Retina (tissue), 1 donor: Measurements from ENCODE around the gene ESPN.
"Not testable (repeated sequence)": the region's sequence is repeated elsewhere in the genome, so short reads cannot be mapped to it uniquely, and the experiment has no call there.

Source experiments
- DNase-seq: peaks from one replicate; pipeline ENCODE4 v3.0.0-alpha.2; 2016

Gene ESPN

GRCh38 chr1:6448749-6449631, 24.4 kb downstream of the ESPN start:
- peak; percentile 54 for DNase-seq

DNA sequence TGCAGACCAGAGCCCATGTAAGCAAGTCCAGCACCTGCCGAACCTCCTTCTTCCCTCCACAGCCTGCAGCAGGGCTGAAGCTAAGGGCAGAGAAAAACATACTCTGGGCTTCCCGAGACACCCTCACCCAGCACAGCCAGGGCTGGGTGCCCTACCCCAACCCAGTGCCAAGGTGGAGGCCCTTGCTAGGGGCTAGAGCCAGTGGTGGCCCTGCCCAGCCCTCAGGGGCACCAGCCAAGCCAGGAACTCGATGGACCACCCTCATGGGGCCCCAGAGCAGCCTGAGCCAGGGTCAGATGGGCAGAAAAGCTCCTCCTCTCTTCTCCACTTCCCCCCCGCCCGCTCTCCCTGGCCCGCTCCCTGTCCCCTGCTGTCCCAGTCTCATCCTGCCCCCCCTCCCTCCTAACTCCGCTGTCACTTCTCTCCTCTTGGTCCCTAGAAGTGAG, 25.5 kb downstream of the ESPN start:
- DNase-seq, result peak; percentile 53

GRCh38 chr1:6450486-6450885, 25.9 kb downstream of the ESPN start:
- not testable (repeated sequence) for DNase-seq

GRCh38 chr1:6450943-6451373, 26.4 kb downstream of the ESPN start:
- DNase-seq, result no peak

- DNase-seq, result peak; percentile 77
Observed at GRCh38 chr1:6453895-6454855, 29.6 kb downstream of the ESPN start.

DNA sequence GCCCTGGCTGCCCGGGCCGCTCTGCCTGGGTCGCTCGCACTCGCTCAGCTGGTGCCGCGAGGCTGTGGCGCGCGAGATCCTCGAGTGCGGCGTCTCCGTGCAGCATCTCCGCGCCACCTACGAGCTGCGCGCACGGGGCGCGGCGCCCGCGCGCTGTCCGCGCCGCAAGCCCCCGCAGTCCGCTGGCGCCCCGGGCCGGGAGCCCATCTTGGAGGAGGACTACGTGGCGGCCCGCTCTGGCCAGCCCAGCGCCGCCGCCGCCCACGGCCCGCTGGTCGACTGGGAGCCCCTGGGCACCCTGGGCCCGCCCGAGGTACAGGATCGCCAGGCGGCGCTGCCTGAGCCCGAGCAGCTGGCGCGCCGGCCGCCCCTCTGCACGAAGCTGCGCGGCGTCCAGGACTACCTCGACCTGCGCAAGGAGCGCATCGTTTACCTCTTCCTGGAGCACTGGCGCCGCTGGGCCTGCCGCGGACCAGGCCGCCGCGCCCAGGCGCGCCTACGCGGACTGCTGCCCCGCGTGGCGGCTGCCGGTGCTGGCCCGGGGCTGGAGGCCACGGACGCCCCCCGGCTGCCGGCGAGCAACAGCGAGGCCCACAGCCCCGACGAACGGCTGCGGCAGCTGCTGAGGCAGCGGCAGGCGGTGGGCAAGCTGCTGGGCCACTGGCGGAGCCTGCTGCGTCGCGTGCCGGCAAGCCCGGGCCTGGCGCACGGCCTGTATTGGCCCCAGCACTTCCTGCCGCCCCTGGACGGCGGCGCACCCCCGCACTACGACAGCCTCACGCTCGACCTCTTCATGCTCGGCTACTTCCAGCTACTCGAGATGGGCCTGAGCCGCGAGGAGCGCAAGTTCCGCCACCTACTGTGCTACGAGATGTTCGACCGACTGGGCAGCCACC, 30.5 kb downstream of the ESPN start:
- DNase-seq, result peak; percentile 69

GRCh38 chr1:6455752-6456520, 31.4 kb downstream of the ESPN start:
- DNase-seq, result not testable (repeated sequence)

DNA sequence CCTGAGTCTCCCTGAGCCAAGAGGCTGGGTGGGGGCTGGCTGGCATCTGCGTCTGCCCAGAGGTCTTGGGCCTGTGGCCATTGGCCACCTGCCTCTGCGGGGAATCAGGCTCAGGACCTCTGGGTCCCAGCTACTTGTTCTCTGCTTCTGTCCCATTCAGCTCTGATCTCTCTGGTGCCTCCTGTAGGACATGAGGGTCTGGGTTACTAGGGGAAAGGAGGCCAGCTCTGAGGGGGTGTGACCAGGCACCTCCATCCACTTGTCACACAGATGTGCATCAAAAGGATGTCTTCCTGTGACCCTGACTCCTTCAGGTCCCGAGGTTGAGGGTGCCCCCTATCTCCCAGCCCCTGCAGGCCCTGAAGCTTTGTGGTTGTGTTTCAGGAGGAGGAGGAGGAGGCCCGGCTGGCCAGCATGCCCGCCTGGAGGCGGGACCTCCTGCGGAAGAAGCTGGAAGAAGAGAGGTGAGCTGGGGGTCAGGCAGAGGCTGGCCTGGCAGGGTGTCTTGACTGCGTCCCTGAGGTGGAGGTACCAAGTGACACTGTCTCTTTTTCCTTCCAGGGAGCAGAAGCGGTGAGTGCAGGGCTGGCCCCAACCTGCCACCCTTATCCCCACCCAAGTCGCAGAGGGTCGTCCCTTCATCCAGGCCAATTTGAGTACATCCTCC, 32.4 kb downstream of the ESPN start:
- DNase-seq, result no peak

DNA sequence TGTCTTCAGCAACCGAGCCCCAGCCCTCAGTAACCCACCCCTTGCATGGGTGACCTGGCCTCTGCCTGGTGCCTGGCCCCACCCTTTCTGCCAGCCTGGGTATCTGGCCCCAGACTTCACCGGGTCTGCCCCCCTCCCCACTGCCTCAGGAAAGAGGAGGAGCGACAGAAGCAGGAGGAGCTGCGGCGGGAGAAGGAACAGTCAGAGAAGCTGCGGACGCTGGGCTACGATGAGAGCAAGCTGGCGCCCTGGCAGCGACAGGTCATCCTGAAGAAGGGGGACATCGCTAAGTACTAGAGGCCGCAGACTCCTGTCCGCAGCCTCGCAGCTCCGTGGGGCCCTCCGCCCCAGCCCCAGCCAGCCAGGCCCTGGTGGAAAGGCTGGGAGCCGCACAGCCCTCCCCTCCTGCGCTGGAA, 35.3 kb downstream of the ESPN start:
- DNase-seq, result peak; percentile 46

- DNase-seq, result peak; percentile 46
Observed at GRCh38 chr1:6460301-6461050, 35.9 kb downstream of the ESPN start.

- DNase-seq, result peak; percentile 40
Observed at GRCh38 chr1:6461051-6461530, 36.5 kb downstream of the ESPN start.

DNA sequence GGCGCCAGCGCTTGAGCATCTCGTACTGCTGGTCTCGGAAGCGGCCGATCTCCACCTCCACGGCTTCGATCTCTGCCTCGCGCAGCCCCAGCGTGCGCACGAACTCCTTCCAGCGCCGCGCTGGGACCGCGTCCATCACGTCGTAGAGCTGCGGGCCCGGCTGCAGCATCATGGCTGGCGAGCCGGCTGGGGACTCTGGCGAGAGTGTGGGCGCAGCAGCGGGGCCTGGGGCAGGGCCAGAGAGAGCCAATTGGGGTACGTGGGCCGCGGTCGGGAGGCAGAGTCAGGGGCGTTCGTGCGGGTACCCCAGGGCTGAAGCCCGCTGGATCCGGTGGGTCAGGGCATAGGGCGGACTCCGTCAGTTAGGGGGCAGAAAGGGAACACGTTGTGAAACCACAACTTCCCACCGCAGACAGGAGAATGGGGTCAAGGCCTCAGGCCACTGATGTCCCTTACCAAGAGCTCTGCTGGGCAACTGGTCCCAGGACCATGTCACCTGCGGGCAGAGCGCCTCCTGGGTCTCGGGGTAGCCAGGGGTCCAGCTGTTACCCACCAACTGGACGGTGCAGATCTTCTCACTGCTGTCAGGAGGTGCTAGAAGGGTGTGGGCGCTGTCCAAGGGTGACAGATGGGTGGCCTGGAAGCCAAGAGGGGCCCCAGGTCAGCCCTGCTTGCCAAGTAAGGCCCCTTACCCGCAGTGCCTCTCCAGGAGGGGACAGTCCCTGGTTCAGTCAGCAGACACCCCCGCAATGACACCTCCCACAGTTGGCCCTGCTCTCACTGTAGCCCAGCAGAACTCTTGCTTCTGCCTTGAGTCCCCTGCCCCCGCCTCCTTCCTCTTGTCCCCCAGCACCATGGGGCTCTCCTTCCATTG, 37.2 kb downstream of the ESPN start:
- peak; percentile 44 for DNase-seq

- peak; percentile 4 for DNase-seq
Observed at GRCh38 chr1:6462412-6463119, 38.0 kb downstream of the ESPN start.

- DNase-seq, result no peak
Observed at GRCh38 chr1:6463120-6463412, 38.5 kb downstream of the ESPN start.

GRCh38 chr1:6464514-6464836, 39.9 kb downstream of the ESPN start:
- DNase-seq, result no peak

- DNase-seq, result no peak
Observed at GRCh38 chr1:6464915-6465314, 40.3 kb downstream of the ESPN start.

DNA sequence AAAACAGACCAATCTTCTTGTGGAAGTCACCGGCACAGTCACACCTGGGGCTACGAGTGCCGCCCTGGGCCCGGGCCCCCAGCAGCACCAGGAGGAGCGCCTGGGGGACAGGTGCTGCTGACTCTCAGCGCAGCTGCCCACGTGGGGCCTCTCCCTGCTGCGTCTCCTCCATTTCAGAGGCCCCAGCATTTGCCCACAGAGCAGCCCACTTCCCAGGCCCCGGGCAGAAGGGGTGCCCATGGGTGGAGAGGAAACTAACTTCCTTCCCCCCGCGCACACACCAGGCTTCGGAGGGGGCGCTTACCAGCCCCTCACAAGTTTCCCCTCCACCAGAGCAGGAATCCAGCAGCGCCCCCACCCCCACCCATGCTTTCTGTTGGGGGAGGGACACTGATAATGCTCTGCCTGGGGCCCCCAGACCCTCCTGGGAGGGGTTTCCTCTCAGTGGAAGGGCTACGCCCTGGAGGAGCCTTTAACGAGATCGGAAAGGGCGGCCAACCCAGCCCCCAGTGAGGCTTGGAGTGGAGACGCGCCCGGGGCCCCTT, 41.0 kb downstream of the ESPN start:
- no peak for DNase-seq

DNA sequence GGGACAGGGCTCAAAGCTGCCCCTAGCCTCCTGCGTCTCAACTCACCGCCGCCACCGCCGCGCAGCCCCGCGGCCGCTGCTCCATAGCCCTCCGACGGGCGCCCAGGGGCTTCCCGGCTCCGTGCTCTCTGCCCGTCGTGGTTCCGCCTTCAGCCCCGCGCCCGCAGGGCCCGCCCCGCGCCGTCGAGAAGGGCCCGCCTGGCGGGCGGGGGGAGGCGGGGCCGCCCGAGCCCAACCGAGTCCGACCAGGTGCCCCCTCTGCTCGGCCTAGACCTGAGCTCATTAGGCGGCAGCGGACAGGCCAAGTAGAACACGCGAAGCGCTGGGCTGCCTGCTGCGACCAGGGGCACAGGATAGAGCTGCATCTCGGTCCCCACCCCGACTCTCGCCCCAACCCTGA, 41.4 kb downstream of the ESPN start, which contains the start of gene TNFRSF25:
Gene TNFRSF25, minus strand, starts transcription at position 151 of the 400 bp plus-strand sequence. Its CDS starts 66 bp downstream, at position 85.
- no peak for DNase-seq
